ENCODE results near the gene COL4A2. TPM values are rescaled to one million over a fixed set of nuclear protein-coding genes. Genes with fewer than 3 reads are reported as not detected.
"Not testable (repeated sequence)": the region's sequence is repeated elsewhere in the genome, so short reads cannot be mapped to it uniquely, and the experiment has no call there.

The COL4A2 gene
- total RNA-seq, 2 donors from 2014 or later: not detected

- Mint-ChIP-seq H3K4me1 (ENCODE audit: low read depth) (peaks cover 12% of the 10 kb centered on the region), H3K9me3 (peaks cover 0 to 4% of the 10 kb centered on the region in 2 donors), H3K27me3 (ENCODE audit: low read depth) (peaks cover 42% of the 10 kb centered on the region), H3K27ac (no peak overlapping the region), H3K4me3 (no peak overlapping the region), H3K36me3 (ENCODE audit: insufficient read depth in 2 of 2) (peaks cover 0 to 2% of the 10 kb centered on the region in 2 donors)
- no peak for ATAC-seq (replicated peaks in 1 of 2)
- no peak for DNase-seq
Observed at GRCh38 chr13:110317093-110317492, 10.0 kb downstream of the COL4A2 start.

- DNase-seq (no peak), ATAC-seq (replicated peaks in 1 of 2) (no peak)
- H3K27ac Mint-ChIP-seq: no peak overlapping the region
- H3K36me3 Mint-ChIP-seq (ENCODE audit: insufficient read depth in 2 of 2): peaks cover 0 to 2% of the 10 kb centered on the region in 2 donors
- H3K4me1 Mint-ChIP-seq (ENCODE audit: low read depth): peaks cover 12% of the 10 kb centered on the region
- peaks cover 42% of the 10 kb centered on the region for H3K27me3 Mint-ChIP-seq (ENCODE audit: low read depth)
- no peak overlapping the region for H3K4me3 Mint-ChIP-seq
- peaks cover 0 to 4% of the 10 kb centered on the region in 2 donors for H3K9me3 Mint-ChIP-seq
Observed at GRCh38 chr13:110317496-110318195, 10.6 kb downstream of the COL4A2 start.

GRCh38 chr13:110318920-110319319 is 11.8 kb downstream of the COL4A2 start:
- DNase-seq: no peak
- ATAC-seq (replicated peaks in 1 of 2): no peak
- H3K4me3 Mint-ChIP-seq: no peak overlapping the region
- peaks cover 38% of the 10 kb centered on the region for H3K27me3 Mint-ChIP-seq (ENCODE audit: low read depth)
- peaks cover 0 to 2% of the 10 kb centered on the region in 2 donors for H3K36me3 Mint-ChIP-seq (ENCODE audit: insufficient read depth in 2 of 2)
- peaks cover 12% of the 10 kb centered on the region for H3K4me1 Mint-ChIP-seq (ENCODE audit: low read depth)
- H3K27ac Mint-ChIP-seq: no peak overlapping the region
- peaks cover 0 to 4% of the 10 kb centered on the region in 2 donors for H3K9me3 Mint-ChIP-seq

- H3K9me3 Mint-ChIP-seq: peaks cover 0 to 4% of the 10 kb centered on the region in 2 donors
- no peak for ATAC-seq (replicated peaks in 1 of 2)
- peaks cover 12% of the 10 kb centered on the region for H3K4me1 Mint-ChIP-seq (ENCODE audit: low read depth)
- no peak overlapping the region for H3K4me3 Mint-ChIP-seq
- peaks cover 0 to 2% of the 10 kb centered on the region in 2 donors for H3K36me3 Mint-ChIP-seq (ENCODE audit: insufficient read depth in 2 of 2)
- H3K27ac Mint-ChIP-seq: no peak overlapping the region
- DNase-seq: no peak
- H3K27me3 Mint-ChIP-seq (ENCODE audit: low read depth): peaks cover 36% of the 10 kb centered on the region
Observed at GRCh38 chr13:110319397-110319773, 12.3 kb downstream of the COL4A2 start.

GRCh38 chr13:110319774-110320509 is 12.9 kb downstream of the COL4A2 start:
- H3K27me3 Mint-ChIP-seq (ENCODE audit: low read depth): peaks cover 41% of the 10 kb centered on the region
- peaks cover 0 to 2% of the 10 kb centered on the region in 2 donors for H3K36me3 Mint-ChIP-seq (ENCODE audit: insufficient read depth in 2 of 2)
- H3K9me3 Mint-ChIP-seq: peaks cover 0 to 4% of the 10 kb centered on the region in 2 donors
- no peak overlapping the region for H3K27ac Mint-ChIP-seq
- peak; percentile 65 to 74 for ATAC-seq (replicated peaks in 1 of 2)
- H3K4me3 Mint-ChIP-seq: no peak overlapping the region
- DNase-seq: peak; percentile 52 to 54
- H3K4me1 Mint-ChIP-seq (ENCODE audit: low read depth): peaks cover 12% of the 10 kb centered on the region

GRCh38 chr13:110320645-110321044 is 13.6 kb downstream of the COL4A2 start:
- Mint-ChIP-seq H3K9me3 (peaks cover 0 to 4% of the 10 kb centered on the region in 2 donors), H3K27me3 (ENCODE audit: low read depth) (peaks cover 48% of the 10 kb centered on the region), H3K36me3 (ENCODE audit: insufficient read depth in 2 of 2) (peaks cover 0 to 2% of the 10 kb centered on the region in 2 donors), H3K27ac (no peak overlapping the region), H3K4me3 (no peak overlapping the region), H3K4me1 (ENCODE audit: low read depth) (peaks cover 12% of the 10 kb centered on the region)
- ATAC-seq (replicated peaks in 1 of 2) (no peak), DNase-seq (no peak)

GRCh38 chr13:110321573-110321972 is 14.5 kb downstream of the COL4A2 start:
- not testable (repeated sequence) for H3K9me3 Mint-ChIP-seq; H3K4me3 Mint-ChIP-seq; H3K36me3 Mint-ChIP-seq (ENCODE audit: insufficient read depth in 2 of 2); DNase-seq; H3K27ac Mint-ChIP-seq; ATAC-seq (replicated peaks in 1 of 2)
- H3K4me1 Mint-ChIP-seq (ENCODE audit: low read depth): peaks cover 12% of the 10 kb centered on the region
- peaks cover 57% of the 10 kb centered on the region for H3K27me3 Mint-ChIP-seq (ENCODE audit: low read depth)

GRCh38 chr13:110322126-110322827 is 15.2 kb downstream of the COL4A2 start:
- DNase-seq (no peak), ATAC-seq (replicated peaks in 1 of 2) (no peak)
- Mint-ChIP-seq H3K27ac (no peak overlapping the region), H3K4me3 (no peak overlapping the region), H3K27me3 (ENCODE audit: low read depth) (peaks cover 64% of the 10 kb centered on the region), H3K9me3 (peaks cover 0 to 4% of the 10 kb centered on the region in 2 donors), H3K4me1 (ENCODE audit: low read depth) (peaks cover 12% of the 10 kb centered on the region), H3K36me3 (ENCODE audit: insufficient read depth in 2 of 2) (peaks cover 0 to 2% of the 10 kb centered on the region in 2 donors)

GRCh38 chr13:110322828-110323171 is 15.7 kb downstream of the COL4A2 start:
- ATAC-seq (replicated peaks in 1 of 2): no peak
- Mint-ChIP-seq H3K9me3 (peaks cover 0 to 4% of the 10 kb centered on the region in 2 donors), H3K27me3 (ENCODE audit: low read depth) (peaks cover 67% of the 10 kb centered on the region), H3K27ac (no peak overlapping the region), H3K4me3 (no peak overlapping the region), H3K4me1 (ENCODE audit: low read depth) (peaks cover 12% of the 10 kb centered on the region), H3K36me3 (ENCODE audit: insufficient read depth in 2 of 2) (peaks cover 0 to 2% of the 10 kb centered on the region in 2 donors)
- no peak for DNase-seq

- ATAC-seq (replicated peaks in 1 of 2) (no peak), DNase-seq (no peak)
- H3K27me3 Mint-ChIP-seq (ENCODE audit: low read depth): peaks cover 67% of the 10 kb centered on the region
- H3K27ac Mint-ChIP-seq: no peak overlapping the region
- H3K36me3 Mint-ChIP-seq (ENCODE audit: insufficient read depth in 2 of 2): peaks cover 0 to 2% of the 10 kb centered on the region in 2 donors
- H3K9me3 Mint-ChIP-seq: peaks cover 0 to 4% of the 10 kb centered on the region in 2 donors
- H3K4me3 Mint-ChIP-seq: no peak overlapping the region
- H3K4me1 Mint-ChIP-seq (ENCODE audit: low read depth): peaks cover 12% of the 10 kb centered on the region
Observed at GRCh38 chr13:110323172-110323891, 16.2 kb downstream of the COL4A2 start.

GRCh38 chr13:110324026-110324749 is 17.1 kb downstream of the COL4A2 start:
- Mint-ChIP-seq H3K9me3 (peaks cover 0 to 4% of the 10 kb centered on the region in 2 donors), H3K36me3 (ENCODE audit: insufficient read depth in 2 of 2) (peaks cover 0 to 2% of the 10 kb centered on the region in 2 donors), H3K4me1 (ENCODE audit: low read depth) (peaks cover 12% of the 10 kb centered on the region), H3K4me3 (no peak overlapping the region), H3K27me3 (ENCODE audit: low read depth) (peaks cover 64% of the 10 kb centered on the region), H3K27ac (no peak overlapping the region)
- ATAC-seq (replicated peaks in 1 of 2) (no peak), DNase-seq (no peak)

- DNase-seq: no peak
- Mint-ChIP-seq H3K27ac (no peak overlapping the region), H3K36me3 (ENCODE audit: insufficient read depth in 2 of 2) (peaks cover 0 to 2% of the 10 kb centered on the region in 2 donors), H3K9me3 (peaks cover 0 to 2% of the 10 kb centered on the region in 2 donors), H3K4me1 (ENCODE audit: low read depth) (no peaks in the 10 kb centered on the region), H3K4me3 (no peak overlapping the region), H3K27me3 (ENCODE audit: low read depth) (peaks cover 61% of the 10 kb centered on the region)
- ATAC-seq (replicated peaks in 1 of 2): no peak
Observed at GRCh38 chr13:110326263-110326904, 19.3 kb downstream of the COL4A2 start.

Measured in activated T-cell treated with anti-CD3 and anti-CD28 coated beads, Interleukin-2, amount 50 U/mL, for 72 hours (primary cell).